Measurements from ENCODE around the gene VCP.

DNA sequence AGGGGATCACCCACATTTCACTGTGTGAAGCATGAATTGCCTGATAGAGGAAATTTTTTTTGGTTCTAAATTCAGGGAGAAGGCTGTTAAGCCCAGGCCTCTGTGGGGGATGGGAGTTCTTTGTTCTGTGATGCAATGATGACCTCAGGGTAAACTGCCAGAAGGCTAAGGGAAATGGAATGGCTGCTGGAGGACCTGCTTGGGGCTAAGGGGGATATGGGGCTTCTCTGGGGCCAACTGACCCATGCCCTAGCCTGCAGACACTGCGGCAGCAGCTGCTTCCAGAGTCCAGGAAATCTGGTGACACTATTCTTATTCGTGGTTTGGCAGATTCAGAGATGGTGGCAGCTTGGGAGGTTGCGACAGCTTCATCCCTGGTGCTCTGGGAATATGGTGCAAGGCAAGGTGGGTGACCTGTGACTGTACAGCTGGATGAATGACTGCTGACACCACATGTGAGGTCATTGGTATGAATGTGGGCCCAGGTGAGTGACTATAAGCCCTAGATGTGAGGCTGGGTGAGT lies 30.3 kb downstream of the VCP start:
- TF ChIP-seq POLR2A (IDR thresholded peaks at IDR 0.05): no peak
- TF ChIP-seq, protein P1, sequence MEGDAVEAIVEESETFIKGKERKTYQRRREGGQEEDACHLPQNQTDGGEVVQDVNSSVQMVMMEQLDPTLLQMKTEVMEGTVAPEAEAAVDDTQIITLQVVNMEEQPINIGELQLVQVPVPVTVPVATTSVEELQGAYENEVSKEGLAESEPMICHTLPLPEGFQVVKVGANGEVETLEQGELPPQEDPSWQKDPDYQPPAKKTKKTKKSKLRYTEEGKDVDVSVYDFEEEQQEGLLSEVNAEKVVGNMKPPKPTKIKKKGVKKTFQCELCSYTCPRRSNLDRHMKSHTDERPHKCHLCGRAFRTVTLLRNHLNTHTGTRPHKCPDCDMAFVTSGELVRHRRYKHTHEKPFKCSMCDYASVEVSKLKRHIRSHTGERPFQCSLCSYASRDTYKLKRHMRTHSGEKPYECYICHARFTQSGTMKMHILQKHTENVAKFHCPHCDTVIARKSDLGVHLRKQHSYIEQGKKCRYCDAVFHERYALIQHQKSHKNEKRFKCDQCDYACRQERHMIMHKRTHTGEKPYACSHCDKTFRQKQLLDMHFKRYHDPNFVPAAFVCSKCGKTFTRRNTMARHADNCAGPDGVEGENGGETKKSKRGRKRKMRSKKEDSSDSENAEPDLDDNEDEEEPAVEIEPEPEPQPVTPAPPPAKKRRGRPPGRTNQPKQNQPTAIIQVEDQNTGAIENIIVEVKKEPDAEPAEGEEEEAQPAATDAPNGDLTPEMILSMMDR (IDR thresholded peaks at IDR 0.05): no peak
